ENCODE measurements around the gene SIAE.

The SIAE gene

GRCh38 chr11:124612567-124613246, 60.8 kb downstream of the SIAE start (continued):
- TF ChIP-seq PPARA (CRISPR knock-in tag; IDR thresholded peaks at IDR 0.05; ENCODE audit: borderline replicate concordance) (no peak), TCF4 (CRISPR knock-in tag; IDR thresholded peaks at IDR 0.05; ENCODE audit: borderline replicate concordance) (no peak)

- ATAC-seq: no peak
- TF ChIP-seq POU6F1 (CRISPR knock-in tag; IDR thresholded peaks at IDR 0.05; ENCODE audit: borderline replicate concordance, low read depth) (no peak), RARB (CRISPR knock-in tag; IDR thresholded peaks at IDR 0.05) (no peak), GLIS3 (CRISPR knock-in tag; IDR thresholded peaks at IDR 0.05) (no peak), ESRRG (CRISPR knock-in tag; IDR thresholded peaks at IDR 0.05) (no peak), PPARA (CRISPR knock-in tag; IDR thresholded peaks at IDR 0.05; ENCODE audit: borderline replicate concordance) (no peak)
These were observed 61.5 kb downstream of the SIAE start for GRCh38 chr11:124612045-124612444.

- ATAC-seq: no peak
- TF ChIP-seq ESRRG (CRISPR knock-in tag; IDR thresholded peaks at IDR 0.05) (no peak), PATZ1 (CRISPR knock-in tag; IDR thresholded peaks at IDR 0.05; ENCODE audit: borderline replicate concordance) (no peak), ZNF8 (CRISPR knock-in tag; IDR thresholded peaks at IDR 0.05) (no peak), TSHZ2 (CRISPR knock-in tag; IDR thresholded peaks at IDR 0.05) (no peak), CREB5 (CRISPR knock-in tag; IDR thresholded peaks at IDR 0.05; ENCODE audit: low read depth) (no peak), SNAI2 (CRISPR knock-in tag; IDR thresholded peaks at IDR 0.05) (no peak)
These were observed 62.5 kb downstream of the SIAE start, which contains the start of gene PANX3 for GRCh38 chr11:124611064-124611463. PANX3 (plus strand) TSS chr11:124611428; CDS start chr11:124611557, 129 bp downstream.

GRCh38 chr11:124610295-124610694, 63.2 kb downstream of the SIAE start:
- TF ChIP-seq SNAI2 (CRISPR knock-in tag; IDR thresholded peaks at IDR 0.05) (no peak), PPARA (CRISPR knock-in tag; IDR thresholded peaks at IDR 0.05; ENCODE audit: borderline replicate concordance) (no peak), ESRRG (CRISPR knock-in tag; IDR thresholded peaks at IDR 0.05) (no peak), TSHZ2 (CRISPR knock-in tag; IDR thresholded peaks at IDR 0.05) (no peak), TOX (CRISPR knock-in tag; IDR thresholded peaks at IDR 0.05; ENCODE audit: borderline replicate concordance) (no peak), RARB (CRISPR knock-in tag; IDR thresholded peaks at IDR 0.05) (no peak), ZC3H10 (CRISPR knock-in tag; IDR thresholded peaks at IDR 0.05) (no peak), BACH2 (CRISPR knock-in tag; IDR thresholded peaks at IDR 0.05; ENCODE audit: borderline replicate concordance) (no peak), CSDC2 (CRISPR knock-in tag; IDR thresholded peaks at IDR 0.05) (no peak)
- ATAC-seq: no peak

All from SK-N-SH treated with all-trans-retinoic acid at 6 μM for 48 hours (cell line).